Measurements from ENCODE around the gene TENT5A. TPM values are rescaled to one million over a fixed set of nuclear protein-coding genes. Genes with fewer than 3 reads are reported as not detected.

TENT5A gene
- total and polyA plus RNA-seq, 2 donors (not counting 3 experiments of a cell fraction or from before 2014, with no cell fraction given), result 0.26 to 1.2 TPM

GRCh38 chr6:81753711-81754577 is 1.5 kb upstream of the TENT5A start:
- Histone ChIP-seq H3K27ac (ENCODE audit: insufficient read depth, low read depth, low read length) (peak overlapping the region; percentile 36), H3K79me2 (ENCODE audit: control insufficient read depth, insufficient read depth, low read length) (peaks cover 19% of the 10 kb centered on the region), H3K9me1 (replicated peaks; ENCODE audit: control insufficient read depth, extremely low read depth, insufficient read depth, low read length) (no peaks in the 10 kb centered on the region), H3K4me2 (ENCODE audit: insufficient read depth, low read length) (peak overlapping the region; percentile 83), H2AFZ (ENCODE audit: low read depth, low read length) (peak overlapping the region; percentile 95), H3K4me3 (replicated peaks in 1 of 3; ENCODE audit: insufficient read depth in 1 of 3, low read depth in 1 of 3, low read length in 3 of 3) (peak overlapping the region; percentile 52 to 78 (median 64)), H3K9me3 (replicated peaks; ENCODE audit: control insufficient read depth, insufficient read depth, low read length) (no peaks in the 10 kb centered on the region), H3K36me3 (ENCODE audit: control insufficient read depth in 2 of 2, extremely low read depth in 1 of 2, insufficient read depth in 2 of 2, low read length in 2 of 2) (no peaks in the 10 kb centered on the region), H4K20me1 (replicated peaks; ENCODE audit: control insufficient read depth, extremely low read depth, insufficient read depth, low read length) (no peaks in the 10 kb centered on the region), H3K9ac (replicated peaks; ENCODE audit: extremely low read depth, insufficient read depth, low read length) (peak overlapping the region; percentile 71), H3K4me1 (ENCODE audit: control insufficient read depth, extremely low read depth, insufficient read depth, low read length) (peaks cover 8% of the 10 kb centered on the region), H3K27me3 (ENCODE audit: control insufficient read depth in 2 of 2, insufficient read depth in 2 of 2, low read length in 2 of 2) (peaks cover 0 to 11% of the 10 kb centered on the region in 2 experiments)
- no TSS peak for BruUV-seq (replicated peaks)
- FAIRE-seq (peak; percentile 76), DNase-seq (ENCODE audit: low read depth, low spot score) (peak; percentile 44)
- intact Hi-C loops (cut with micrococcal nuclease), result loop anchor here (1.0 to 5.0 kb wide), 17 partner anchors 12 to 1621 kb away; no protein-coding TSS in a partner anchor
- ChIA-PET CTCF (interaction anchor here (0.6 to 3.0 kb wide), 17 partner anchors 9 to 1805 kb away, joined by 3 to 17 read pairs (median 5); no protein-coding TSS in a partner anchor), POLR2A (interaction anchor here (1.0 kb wide), 1 partner anchor 13 kb away, joined by 3 read pairs; no protein-coding TSS in a partner anchor)
- dilution Hi-C loops (cut with MboI; ENCODE audit: extremely low pct_ligation_motif_present, low sequenced_read_pairs), result no loop called here
- peak; percentile 65 to 78 for TF ChIP-seq CTCF (IDR thresholded peaks at IDR 0.05; ENCODE audit: extremely low read depth in 1 of 2, insufficient read depth in 1 of 2, low read depth in 1 of 2, low read length in 2 of 2)
- no peak for TF ChIP-seq FOS (IDR thresholded peaks at IDR 0.05; ENCODE audit: borderline replicate concordance, insufficient read depth, low read length)
